Neuron (in vitro differentiated cells): ENCODE measurements around the gene ITGB5.

Source experiments
- H2AFZ ChIP-seq: one replicate; pipeline ENCODE4 v1.6.1; 2013; ENCODE audit warnings: low read depth, mild to moderate bottlenecking, inconsistent platforms, low read length, moderate library complexity
- H3K27me3 ChIP-seq: one replicate; pipeline ENCODE4 v1.6.1; 2013; ENCODE audit warnings: low read length; ENCODE audit not compliant: insufficient read depth
- H3K36me3 ChIP-seq: one replicate; pipeline ENCODE4 v1.6.1; 2013; ENCODE audit warnings: low read length; ENCODE audit not compliant: insufficient read depth
- H3K4me1 ChIP-seq: one replicate; pipeline ENCODE4 v1.6.1; 2013; ENCODE audit warnings: low read length; ENCODE audit not compliant: insufficient read depth
- H3K4me3 ChIP-seq: 2 replicates; pipeline ENCODE4 v1.5.1; 2013; ENCODE audit warnings: mild to moderate bottlenecking, low read length, moderate library complexity
- H3K9me3 ChIP-seq: one replicate; pipeline ENCODE4 v1.6.1; 2013; ENCODE audit warnings: low read length

The ITGB5 gene

DNA sequence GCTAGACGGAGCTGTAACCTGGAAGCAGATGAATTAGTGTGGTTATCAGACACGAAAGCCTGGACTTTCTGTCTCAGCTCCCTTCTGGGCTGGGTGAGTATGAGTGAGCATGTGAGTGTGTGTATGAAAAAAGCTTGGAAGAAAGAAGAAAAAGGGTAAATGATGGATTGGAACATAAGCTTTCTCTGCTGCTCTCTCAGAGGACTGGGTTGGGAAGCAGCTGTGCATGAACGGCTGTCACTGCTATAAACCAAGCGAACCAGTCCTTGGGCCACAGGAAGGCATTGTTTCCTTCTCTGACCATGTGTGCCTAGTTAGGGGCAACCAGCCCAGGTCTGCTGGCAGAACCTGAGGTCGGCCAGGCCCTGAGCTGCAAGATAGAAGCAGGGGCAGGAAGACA, 119.9 kb downstream of the ITGB5 start:
- H3K9me3 ChIP-seq, result no peaks in the 10 kb centered on the region
- peaks cover 14% of the 10 kb centered on the region for H3K4me1 ChIP-seq
- H3K36me3 ChIP-seq, result no peaks in the 10 kb centered on the region
- no peak overlapping the region for H3K4me3 ChIP-seq
- no peak overlapping the region for H2AFZ ChIP-seq
- H3K27me3 ChIP-seq, result no peaks in the 10 kb centered on the region

- Histone ChIP-seq H2AFZ (no peak overlapping the region), H3K27me3 (no peaks in the 10 kb centered on the region), H3K4me3 (no peak overlapping the region), H3K9me3 (no peaks in the 10 kb centered on the region), H3K4me1 (peaks cover 7% of the 10 kb centered on the region), H3K36me3 (no peaks in the 10 kb centered on the region)
Measured at GRCh38 chr3:124766113-124767095, 120.8 kb downstream of the ITGB5 start.

DNA sequence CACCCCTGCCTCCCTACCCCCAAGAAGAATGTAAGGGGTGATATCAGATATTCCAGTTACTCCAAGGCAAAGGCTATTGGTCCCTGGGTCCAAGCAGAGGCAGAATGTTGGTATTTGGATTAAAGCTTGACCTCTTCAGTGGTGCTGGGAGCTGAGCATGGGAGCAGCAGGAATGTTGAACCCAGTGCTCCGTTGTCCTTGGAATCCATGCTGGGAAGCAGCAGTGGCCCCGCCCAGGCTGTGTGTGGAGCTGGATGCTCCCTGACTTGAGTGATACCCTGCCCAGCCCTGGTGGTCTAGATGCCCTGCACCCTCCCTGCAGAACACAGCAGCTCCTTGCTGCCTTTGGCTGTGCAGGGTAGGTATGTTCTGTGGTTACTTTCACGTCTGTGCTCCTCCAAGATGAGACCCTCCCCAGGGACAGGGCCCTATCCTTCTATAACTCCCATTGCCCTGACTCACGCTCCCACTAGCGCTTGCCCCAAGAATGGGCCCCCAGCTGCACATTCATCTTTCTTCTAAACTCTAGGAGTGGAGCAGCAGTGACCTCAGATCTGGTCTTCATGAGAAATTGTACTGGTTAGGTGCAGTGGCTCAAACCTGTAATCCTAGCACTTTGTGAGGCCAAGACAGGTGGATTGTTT, 121.8 kb downstream of the ITGB5 start:
- H3K36me3 ChIP-seq, result no peaks in the 10 kb centered on the region

DNA sequence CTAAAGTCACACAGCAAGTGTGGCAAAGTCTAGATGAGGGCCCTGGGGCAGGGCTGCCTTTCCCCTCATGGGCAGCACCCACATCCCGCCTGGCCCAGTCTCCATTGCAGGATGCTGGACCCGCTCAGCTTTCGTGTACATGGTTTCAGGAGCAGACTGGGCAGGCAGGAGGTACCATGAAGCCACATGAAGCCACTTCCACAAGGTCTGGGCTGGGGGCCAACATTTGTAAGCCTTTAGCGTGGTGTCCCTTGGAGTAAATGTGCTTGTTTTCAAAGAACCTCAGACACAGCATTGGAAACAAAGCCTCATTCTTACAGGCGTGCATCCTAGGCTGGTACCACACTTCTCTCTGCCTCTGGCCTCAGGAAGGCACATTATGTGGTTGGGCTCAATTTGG, 122.4 kb downstream of the ITGB5 start:
- H3K9me3 ChIP-seq, result no peaks in the 10 kb centered on the region
- no peaks in the 10 kb centered on the region for H3K36me3 ChIP-seq
- no peak overlapping the region for H3K4me3 ChIP-seq
- H3K27me3 ChIP-seq, result no peaks in the 10 kb centered on the region
- H3K4me1 ChIP-seq, result no peaks in the 10 kb centered on the region
- no peak overlapping the region for H2AFZ ChIP-seq

More for the DNA sequence above, 121.8 kb downstream of the ITGB5 start:
- Histone ChIP-seq H3K9me3 (no peaks in the 10 kb centered on the region), H3K4me3 (no peak overlapping the region), H3K27me3 (no peaks in the 10 kb centered on the region), H3K4me1 (no peaks in the 10 kb centered on the region), H2AFZ (no peak overlapping the region)

DNA sequence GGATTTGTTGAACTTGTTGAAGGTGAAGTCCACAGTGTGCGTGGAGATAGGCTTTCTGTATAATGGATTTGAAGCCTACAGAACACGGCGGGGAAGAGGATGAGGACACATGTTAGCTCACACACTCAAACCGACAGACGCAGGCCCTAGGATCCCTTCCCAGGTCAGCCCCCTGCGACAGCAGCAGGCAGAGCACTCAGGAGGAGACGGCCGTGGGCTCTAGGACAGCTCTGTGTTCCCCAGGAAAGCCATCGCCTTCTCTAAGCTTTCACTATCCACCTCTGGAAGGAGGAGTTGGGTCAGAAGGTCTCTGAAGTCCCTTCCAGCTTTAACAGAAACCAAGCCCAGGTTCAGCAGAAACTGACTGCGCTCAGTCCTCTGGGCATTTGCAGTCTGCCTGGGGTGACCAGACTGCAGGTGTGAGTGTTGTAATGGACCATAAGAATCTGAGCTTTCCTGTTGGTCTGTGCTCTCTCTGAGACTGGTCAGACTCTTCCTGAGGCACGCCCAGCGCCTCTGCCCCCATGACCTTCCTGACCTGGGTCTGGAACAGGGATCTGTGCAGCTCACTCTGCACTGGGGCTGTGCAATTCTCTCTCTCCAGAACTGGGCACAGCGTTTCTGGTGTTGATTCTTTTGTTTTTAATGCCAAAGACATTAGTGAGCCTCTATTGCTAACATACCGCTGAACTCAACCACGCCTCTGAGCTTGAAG, 123.4 kb downstream of the ITGB5 start:
- Histone ChIP-seq H3K27me3 (no peaks in the 10 kb centered on the region), H3K4me3 (no peak overlapping the region), H3K4me1 (no peaks in the 10 kb centered on the region), H2AFZ (no peak overlapping the region), H3K36me3 (no peaks in the 10 kb centered on the region), H3K9me3 (no peaks in the 10 kb centered on the region)

GRCh38 chr3:124763206-124763605, 124.0 kb downstream of the ITGB5 start:
- H3K27me3 ChIP-seq, result no peaks in the 10 kb centered on the region
- H3K36me3 ChIP-seq, result no peaks in the 10 kb centered on the region
- no peaks in the 10 kb centered on the region for H3K4me1 ChIP-seq
- H2AFZ ChIP-seq, result no peak overlapping the region
- no peaks in the 10 kb centered on the region for H3K9me3 ChIP-seq
- H3K4me3 ChIP-seq, result no peak overlapping the region

GRCh38 chr3:124762661-124763011, 124.5 kb downstream of the ITGB5 start:
- Histone ChIP-seq H3K4me1 (no peaks in the 10 kb centered on the region), H3K4me3 (no peak overlapping the region), H3K27me3 (no peaks in the 10 kb centered on the region), H3K36me3 (no peaks in the 10 kb centered on the region), H3K9me3 (no peaks in the 10 kb centered on the region), H2AFZ (no peak overlapping the region)

- Histone ChIP-seq H3K4me3 (no peak overlapping the region), H3K27me3 (no peaks in the 10 kb centered on the region), H2AFZ (no peak overlapping the region), H3K9me3 (no peaks in the 10 kb centered on the region), H3K4me1 (no peaks in the 10 kb centered on the region), H3K36me3 (no peaks in the 10 kb centered on the region)
Measured at GRCh38 chr3:124761935-124762660, 125.1 kb downstream of the ITGB5 start.

DNA sequence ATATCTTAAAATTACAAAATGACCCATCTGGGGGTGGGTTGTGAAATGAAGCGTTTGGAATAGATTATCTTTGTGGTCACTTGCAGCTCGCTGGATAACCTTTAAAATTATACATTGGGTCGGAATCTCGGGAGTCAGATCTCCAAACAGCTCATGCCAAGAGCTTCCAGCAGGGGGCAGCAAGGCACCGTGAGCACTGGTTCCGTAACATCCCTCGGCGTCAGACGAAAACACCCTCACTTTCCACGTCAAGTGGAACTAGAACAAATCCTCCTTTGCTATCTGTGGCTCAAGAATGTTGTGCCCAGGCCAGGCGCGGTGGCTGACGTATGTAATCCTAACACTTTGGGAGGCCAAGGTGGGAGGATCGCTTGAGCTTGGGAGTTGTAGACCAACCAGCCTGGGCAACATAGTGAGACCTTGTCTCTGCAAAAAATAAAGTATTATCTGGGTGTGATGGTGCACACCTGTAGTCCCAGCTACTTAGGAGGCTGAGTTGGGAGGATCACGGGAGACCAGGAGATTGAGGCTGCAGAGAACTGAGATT, 125.8 kb downstream of the ITGB5 start:
- Histone ChIP-seq H3K4me3 (no peak overlapping the region), H3K36me3 (no peaks in the 10 kb centered on the region), H2AFZ (no peak overlapping the region), H3K9me3 (no peaks in the 10 kb centered on the region), H3K4me1 (no peaks in the 10 kb centered on the region), H3K27me3 (no peaks in the 10 kb centered on the region)

DNA sequence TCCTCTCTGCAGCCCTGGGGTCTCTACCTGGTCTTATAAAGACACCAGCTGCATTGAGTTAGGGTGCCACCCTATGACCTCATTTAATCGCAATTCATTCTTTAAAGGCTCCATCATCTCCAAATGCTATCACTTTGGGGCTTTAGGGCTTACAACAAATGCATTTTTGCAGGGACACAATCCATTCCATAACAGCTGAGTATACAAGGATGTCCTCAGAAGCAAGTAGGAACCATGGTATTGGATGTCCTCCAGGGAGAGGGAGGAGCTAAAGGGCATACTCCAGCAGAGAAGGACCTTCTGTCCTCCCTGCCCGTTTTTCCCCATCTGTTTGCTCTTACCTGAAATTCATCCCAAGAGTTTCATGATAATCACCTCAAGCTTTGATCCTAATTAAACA, 126.6 kb downstream of the ITGB5 start:
- no peak overlapping the region for H2AFZ ChIP-seq
- H3K9me3 ChIP-seq, result no peaks in the 10 kb centered on the region
- H3K36me3 ChIP-seq, result no peaks in the 10 kb centered on the region
- H3K4me1 ChIP-seq, result no peaks in the 10 kb centered on the region
- no peaks in the 10 kb centered on the region for H3K27me3 ChIP-seq
- H3K4me3 ChIP-seq, result no peak overlapping the region

DNA sequence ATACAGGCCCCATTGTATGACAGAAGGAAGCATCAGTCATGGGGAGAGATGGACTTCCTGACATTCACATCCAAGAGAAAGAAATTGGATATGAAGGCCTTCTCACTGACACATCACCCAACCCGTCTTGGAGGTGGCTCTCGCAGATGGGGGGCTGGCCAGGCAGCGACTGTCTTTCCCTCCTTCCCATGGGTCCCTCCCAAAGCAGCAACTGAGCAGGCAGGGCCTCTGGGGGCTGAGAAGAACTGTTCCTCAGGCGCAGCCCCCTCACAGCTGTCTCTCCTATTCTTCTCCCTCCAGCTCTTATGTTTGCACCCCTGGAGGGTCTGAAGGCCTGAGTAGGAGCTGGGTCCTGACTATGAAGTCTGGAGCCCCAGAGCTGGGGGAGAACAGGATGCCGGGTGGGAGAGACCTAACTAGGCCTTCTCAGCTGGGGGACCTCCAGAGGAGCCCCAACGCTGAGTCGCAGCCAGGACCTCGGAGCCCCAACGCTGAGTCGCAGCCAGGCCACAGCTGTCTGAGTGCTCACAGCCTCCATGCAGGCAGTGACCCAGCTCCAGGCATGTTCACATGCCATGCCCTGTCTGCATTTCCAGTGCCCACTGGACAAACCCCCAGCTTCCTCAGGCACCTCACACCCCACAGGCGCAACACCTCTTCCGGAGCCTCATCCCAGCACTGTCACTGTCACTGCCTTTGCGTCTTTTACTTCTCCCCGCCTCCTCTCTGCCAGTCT, 127.3 kb downstream of the ITGB5 start:
- no peaks in the 10 kb centered on the region for H3K27me3 ChIP-seq
- no peak overlapping the region for H3K4me3 ChIP-seq
- no peaks in the 10 kb centered on the region for H3K4me1 ChIP-seq
- H2AFZ ChIP-seq, result no peak overlapping the region
- H3K36me3 ChIP-seq, result no peaks in the 10 kb centered on the region
- H3K9me3 ChIP-seq, result no peaks in the 10 kb centered on the region
